ENCODE measurements around the gene FOXO3.

FOXO3 gene

GRCh38 chr6:108689272-108690161, 128.8 kb downstream of the FOXO3 start:
- peak; percentile 24 for DNase-seq

GRCh38 chr6:108690326-108691049, 129.8 kb downstream of the FOXO3 start:
- peak; percentile 25 for DNase-seq

- no peak for DNase-seq
Measured at GRCh38 chr6:108693430-108694154, 132.9 kb downstream of the FOXO3 start.

GRCh38 chr6:108694816-108695215, 134.1 kb downstream of the FOXO3 start:
- DNase-seq: no peak

- DNase-seq: no peak
Measured at GRCh38 chr6:108697561-108698161, 136.9 kb downstream of the FOXO3 start.

GRCh38 chr6:108698593-108699289, 138.0 kb downstream of the FOXO3 start:
- no peak for DNase-seq

DNA sequence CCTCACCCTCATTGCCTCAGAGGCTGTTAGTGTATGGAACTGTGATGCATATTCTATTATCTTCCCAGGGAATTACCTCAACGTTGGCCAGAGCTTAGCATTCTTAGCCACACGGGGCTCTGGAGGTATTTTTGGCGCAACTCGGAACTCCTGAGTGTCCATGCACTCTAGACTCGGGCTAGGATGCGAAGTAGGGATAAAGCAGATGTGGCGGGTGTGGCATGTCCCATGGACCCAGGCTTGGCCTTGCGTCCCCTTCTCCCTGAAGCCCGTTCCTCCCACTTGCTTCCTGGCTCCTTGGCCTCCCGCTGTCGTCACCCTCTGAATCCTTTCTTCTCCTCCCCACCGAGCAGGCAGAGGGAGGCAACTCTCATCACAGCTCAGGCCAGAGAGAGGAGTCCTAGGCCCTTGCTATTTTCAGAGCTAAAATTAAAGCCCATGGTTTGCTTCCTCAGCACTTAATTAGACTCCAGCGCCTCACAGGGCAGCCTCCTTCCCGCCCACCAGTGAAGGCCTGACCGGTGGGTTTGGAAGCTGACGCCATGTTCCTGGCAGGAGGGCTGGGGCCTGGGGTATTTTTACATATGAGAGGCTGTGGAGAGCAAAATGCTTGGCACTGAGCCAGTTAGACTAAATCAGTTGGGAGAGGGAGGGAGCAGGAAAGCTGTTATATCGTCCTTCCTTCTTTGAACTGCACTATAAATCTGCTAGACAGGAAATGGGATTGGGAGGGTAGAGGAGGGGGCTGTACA, 138.7 kb downstream of the FOXO3 start:
- DNase-seq: peak; percentile 39

GRCh38 chr6:108702106-108702851, 141.6 kb downstream of the FOXO3 start:
- no peak for DNase-seq

DNA sequence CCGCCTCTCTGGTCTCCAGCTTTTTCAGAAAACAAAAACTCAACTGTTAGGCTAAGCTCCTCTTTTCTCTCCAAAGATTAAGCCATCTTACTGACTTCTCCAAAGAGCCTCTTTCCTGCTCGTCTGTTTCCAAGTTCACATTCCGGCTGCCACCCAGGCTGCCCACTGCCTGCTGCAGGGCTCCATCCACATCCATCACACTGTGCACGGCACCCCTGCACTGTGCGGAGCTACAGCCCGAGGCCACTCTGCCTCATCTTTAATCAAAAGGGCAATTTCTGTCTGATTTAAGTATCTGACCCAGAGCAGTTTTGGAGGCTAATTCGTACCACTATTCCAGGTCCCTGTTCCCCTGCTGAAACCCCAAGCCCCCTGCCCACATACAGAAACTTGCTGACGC, 145.9 kb downstream of the FOXO3 start:
- DNase-seq: no peak

GRCh38 chr6:108707328-108707976, 146.7 kb downstream of the FOXO3 start:
- no peak for DNase-seq

- DNase-seq: no peak
Measured at GRCh38 chr6:108710030-108710429, 149.3 kb downstream of the FOXO3 start.

- DNase-seq: no peak
Measured at GRCh38 chr6:108710551-108710950, 149.8 kb downstream of the FOXO3 start.

DNA sequence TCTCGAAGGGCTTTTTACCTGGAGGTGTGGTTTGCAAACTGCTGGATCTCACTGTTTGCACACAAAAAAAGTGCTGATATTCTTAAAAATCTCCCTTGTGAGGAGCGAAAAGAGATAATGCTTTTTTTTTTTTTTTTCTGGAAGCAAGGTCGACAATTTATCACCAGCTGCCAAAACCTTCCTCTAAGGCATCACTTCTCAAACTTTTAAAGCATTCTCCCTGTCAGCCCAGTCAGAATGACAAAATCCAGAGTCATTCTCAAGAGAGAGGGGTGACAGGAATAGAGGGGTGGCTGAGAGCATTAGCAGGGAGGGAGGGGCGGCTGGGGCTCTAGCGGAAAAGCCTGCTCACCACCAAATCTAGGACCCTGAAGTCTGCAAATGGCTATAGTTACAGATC, 150.4 kb downstream of the FOXO3 start:
- no peak for DNase-seq

GRCh38 chr6:108711826-108712225, 151.1 kb downstream of the FOXO3 start:
- DNase-seq: no peak

GRCh38 chr6:108712946-108713345, 152.2 kb downstream of the FOXO3 start:
- DNase-seq: no peak

- DNase-seq: peak; percentile 57
Measured at GRCh38 chr6:108714101-108714765, 153.5 kb downstream of the FOXO3 start.

- no peak for DNase-seq
Measured at GRCh38 chr6:108714766-108715414, 154.2 kb downstream of the FOXO3 start.

DNA sequence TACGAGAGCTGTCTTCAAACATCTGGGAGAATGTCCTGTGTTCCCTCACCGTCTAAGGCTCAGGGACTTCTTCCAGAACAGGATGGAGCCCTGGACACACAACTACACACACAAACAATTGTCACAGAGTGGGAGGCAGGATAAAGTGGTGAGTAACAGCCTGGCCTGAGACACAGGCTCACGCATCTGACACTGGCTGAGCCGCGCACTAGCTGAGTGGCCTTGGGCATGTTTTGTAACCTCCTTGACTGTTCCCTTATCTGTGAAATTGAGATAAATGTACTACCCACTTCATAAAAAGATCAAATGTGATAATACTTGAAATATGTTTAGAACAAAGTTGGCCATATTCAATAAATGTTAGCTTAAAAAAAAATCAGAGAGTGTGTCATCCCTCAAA, 155.1 kb downstream of the FOXO3 start:
- DNase-seq: no peak
